RWPE2 (cell line): ENCODE results near the gene ZNF484.

ENCODE experiments used
- ATAC-seq: fragments of 200-7000 bp; cut with Tn5 transposase; 3 replicates; pipeline ENCODE4 v1.9.1; 2021; ENCODE audit warnings: low read depth
- DNase-seq: peaks from one replicate; pipeline ENCODE4 v3.0.0-alpha.2; 2020; ENCODE audit warnings: low spot score
- H3K27ac ChIP-seq: fragments of 450-650 bp; 2 replicates; pipeline ENCODE4 v1.5.1; 2017; ENCODE audit warnings: mild to moderate bottlenecking; ENCODE audit not compliant: poor library complexity, severe bottlenecking
- H3K27me3 ChIP-seq: fragments of 250-450 bp; sonication (Bioruptor Pico); 2 replicates; pipeline ENCODE4 v1.5.1; 2021; ENCODE audit warnings: mild to moderate bottlenecking, moderate library complexity; ENCODE audit not compliant: insufficient read depth, poor library complexity, severe bottlenecking
- H3K36me3 ChIP-seq: fragments of 250-450 bp; sonication (Bioruptor Pico); 2 replicates; pipeline ENCODE4 v1.5.1; 2020; ENCODE audit warnings: low read depth, mild to moderate bottlenecking, moderate library complexity
- H3K4me1 ChIP-seq: fragments of 250-450 bp; sonication (Bioruptor Pico); 2 replicates; pipeline ENCODE4 v1.5.1; 2021; ENCODE audit warnings: mild to moderate bottlenecking, moderate library complexity; ENCODE audit not compliant: insufficient read depth, poor library complexity, severe bottlenecking
- H3K4me3 ChIP-seq: fragments of 250-450 bp; sonication (Bioruptor Pico); 2 replicates; pipeline ENCODE4 v1.5.1; 2021; ENCODE audit warnings: mild to moderate bottlenecking, moderate library complexity; ENCODE audit not compliant: severe bottlenecking
- H3K9me3 ChIP-seq: fragments of 250-450 bp; sonication (Bioruptor Pico); 2 replicates; pipeline ENCODE4 v1.5.1; 2021; ENCODE audit warnings: mild to moderate bottlenecking, moderate library complexity; ENCODE audit not compliant: severe bottlenecking
- CTCF ChIP-seq: fragments of 450-650 bp; IDR thresholded peaks from one replicate; pipeline ENCODE4 v1.5.1; 2017; ENCODE audit warnings: mild to moderate bottlenecking, moderate library complexity; ENCODE audit not compliant: poor library complexity, severe bottlenecking

ZNF484 gene

GRCh38 chr9:92808726-92809451 is 68.9 kb downstream of the ZNF484 start:
- Histone ChIP-seq H3K4me1 (no peaks in the 10 kb centered on the region), H3K36me3 (no peaks in the 10 kb centered on the region), H3K9me3 (no peaks in the 10 kb centered on the region), H3K27me3 (peaks cover 77% of the 10 kb centered on the region), H3K27ac (no peak overlapping the region), H3K4me3 (no peak overlapping the region)
- DNase-seq, result peak; percentile 79
- TF ChIP-seq CTCF, result peak; percentile 23
- ATAC-seq, result peak; percentile 81

DNA sequence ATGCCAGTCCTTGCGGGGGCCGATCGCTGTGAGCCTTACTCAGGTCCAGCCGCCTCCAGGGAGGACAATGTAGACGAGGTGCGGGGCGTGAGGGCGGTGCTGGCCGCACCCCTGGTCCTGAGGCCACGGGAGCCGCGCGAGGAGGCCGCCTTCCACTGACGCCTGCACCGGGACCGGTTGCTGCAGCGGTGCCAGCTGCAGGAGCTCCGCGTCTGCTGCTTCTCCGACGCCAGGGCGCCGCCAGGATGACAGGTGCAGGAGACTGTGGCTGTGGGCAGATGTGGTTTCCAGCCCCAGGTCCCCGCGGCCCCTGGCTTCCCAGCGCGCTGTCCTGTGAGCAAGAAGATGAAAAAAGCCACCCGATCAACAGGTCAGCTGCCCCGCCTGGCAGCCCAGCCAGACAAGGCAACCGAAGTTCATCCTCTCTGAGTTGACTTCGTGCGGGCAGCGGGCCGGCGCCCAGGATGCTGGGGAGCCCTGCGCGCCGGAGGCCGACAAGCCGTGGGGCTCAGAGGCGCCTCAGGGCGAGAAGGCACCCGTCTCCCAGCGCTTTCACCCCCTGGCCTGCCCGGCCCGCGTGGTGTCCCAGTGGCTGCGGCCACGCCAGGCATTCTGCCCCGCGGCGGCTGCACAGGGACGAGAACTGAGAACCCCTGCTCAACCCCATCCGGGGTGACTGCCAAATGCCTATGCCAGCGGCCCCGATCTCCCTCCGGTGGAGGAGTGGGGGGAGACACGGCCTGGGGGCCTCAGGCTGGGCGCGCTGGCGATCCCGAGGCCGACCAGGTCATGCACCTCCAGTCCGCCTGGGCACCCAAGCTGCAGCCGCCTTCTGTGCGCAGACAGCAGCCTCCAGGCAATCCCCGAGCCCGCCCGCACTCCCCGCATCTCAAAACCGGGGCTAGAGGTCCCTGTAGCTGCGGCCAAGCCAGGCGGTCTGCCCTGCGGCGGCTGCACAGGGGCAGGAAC is 69.8 kb downstream of the ZNF484 start:
- no peaks in the 10 kb centered on the region for H3K36me3 ChIP-seq
- peak; percentile 23 for ATAC-seq
- no peaks in the 10 kb centered on the region for H3K9me3 ChIP-seq
- DNase-seq, result no peak
- H3K4me1 ChIP-seq, result no peaks in the 10 kb centered on the region
- no peak overlapping the region for H3K4me3 ChIP-seq
- TF ChIP-seq CTCF, result no peak
- no peak overlapping the region for H3K27ac ChIP-seq
- peaks cover 69% of the 10 kb centered on the region for H3K27me3 ChIP-seq

DNA sequence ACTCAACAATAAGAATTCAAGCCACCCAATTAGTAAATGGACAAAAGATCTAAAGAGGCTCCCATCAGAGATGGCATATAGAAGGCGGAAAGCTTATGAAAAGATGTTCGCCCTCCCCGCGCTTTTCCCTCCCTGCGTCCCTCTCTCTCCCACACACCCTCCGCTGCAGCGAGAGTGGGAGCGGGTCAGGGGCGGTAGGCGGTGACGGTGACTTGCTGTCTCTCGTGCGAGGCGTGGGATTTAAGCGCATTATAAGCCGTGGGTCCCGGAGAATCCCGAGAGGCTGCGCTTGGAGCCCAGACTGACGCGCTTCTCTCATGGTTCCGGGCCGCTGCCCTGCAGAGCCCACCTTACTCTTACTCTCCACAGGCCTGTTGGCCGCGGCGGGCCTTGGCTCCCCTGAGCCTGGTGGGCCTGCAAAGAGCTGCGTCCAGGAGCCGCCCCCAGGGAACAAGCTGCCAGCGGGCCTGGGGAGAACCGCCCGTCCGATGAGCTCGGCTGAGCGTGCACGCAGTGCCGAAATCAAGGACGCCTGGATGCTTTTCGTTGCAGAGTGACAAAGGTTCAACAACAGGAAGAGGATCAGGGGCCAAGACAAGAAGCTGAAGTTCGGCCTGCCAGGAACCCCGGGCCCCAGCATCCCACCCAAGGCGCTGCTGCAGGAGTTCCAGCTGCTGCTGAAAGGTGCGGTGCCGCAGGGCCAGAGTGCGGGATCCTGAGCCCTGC is 70.6 kb downstream of the ZNF484 start:
- H3K4me1 ChIP-seq, result no peaks in the 10 kb centered on the region
- no peak overlapping the region for H3K27ac ChIP-seq
- DNase-seq (no peak), ATAC-seq (no peak)
- no peak for TF ChIP-seq CTCF
- no peaks in the 10 kb centered on the region for H3K9me3 ChIP-seq
- H3K4me3 ChIP-seq, result no peak overlapping the region
- H3K27me3 ChIP-seq, result peaks cover 60% of the 10 kb centered on the region
- no peaks in the 10 kb centered on the region for H3K36me3 ChIP-seq

- Histone ChIP-seq H3K27me3 (peaks cover 35% of the 10 kb centered on the region), H3K27ac (no peak overlapping the region), H3K4me3 (no peak overlapping the region), H3K4me1 (peaks cover 9% of the 10 kb centered on the region), H3K9me3 (no peaks in the 10 kb centered on the region), H3K36me3 (no peaks in the 10 kb centered on the region)
- ATAC-seq, result no peak
- no peak for TF ChIP-seq CTCF
- DNase-seq, result no peak
Observed at GRCh38 chr9:92804727-92805126, 73.1 kb downstream of the ZNF484 start.
